Mesothelial cell of epicardium (in vitro differentiated cells): ENCODE results near the gene NLRX1. TPM values are rescaled to one million over a fixed set of nuclear protein-coding genes. Genes with fewer than 3 reads are reported as not detected.

Source experiments
- DNase-seq, 2 experiments: peaks; one replicate each; pipeline ENCODE4 v3.0.0; 2021; ENCODE audit warnings: low spot score in 2 of 2; ENCODE audit not compliant: unreplicated experiment in 2 of 2
- H3K27ac Mint-ChIP-seq: 2 replicates; pipeline ENCODE4 v1.8.0; 2021; ENCODE audit warnings: mixed read lengths
- H3K27me3 Mint-ChIP-seq: 2 replicates; pipeline ENCODE4 v1.8.0; 2021; ENCODE audit warnings: low read depth, mixed read lengths
- H3K36me3 Mint-ChIP-seq: 2 replicates; pipeline ENCODE4 v1.8.0; 2021; ENCODE audit warnings: mixed read lengths
- H3K4me1 Mint-ChIP-seq: 2 replicates; pipeline ENCODE4 v1.8.0; 2021; ENCODE audit warnings: mixed read lengths
- H3K4me3 Mint-ChIP-seq: 2 replicates; pipeline ENCODE4 v1.8.0; 2021; ENCODE audit warnings: mild to moderate bottlenecking, moderate library complexity, mixed read lengths
- H3K9me3 Mint-ChIP-seq: 2 replicates; pipeline ENCODE4 v1.8.0; 2021; ENCODE audit warnings: mixed read lengths
- CTCF ChIP-seq: fragments of 200-600 bp; sonication (generic); IDR thresholded peaks from one replicate; pipeline ENCODE4 v1.5.0; 2021; ENCODE audit warnings: antibody characterized with exemption; ENCODE audit not compliant: unreplicated experiment
- total RNA-seq: library from RNA; stranded (reverse); gene quantifications from 3 replicates; pipeline ENCODE4 v1.2.1, GENCODE V29; 2021

The NLRX1 gene
- 21.2 to 21.9 TPM (median 21.8 TPM) in 3 replicates for total RNA-seq

DNA sequence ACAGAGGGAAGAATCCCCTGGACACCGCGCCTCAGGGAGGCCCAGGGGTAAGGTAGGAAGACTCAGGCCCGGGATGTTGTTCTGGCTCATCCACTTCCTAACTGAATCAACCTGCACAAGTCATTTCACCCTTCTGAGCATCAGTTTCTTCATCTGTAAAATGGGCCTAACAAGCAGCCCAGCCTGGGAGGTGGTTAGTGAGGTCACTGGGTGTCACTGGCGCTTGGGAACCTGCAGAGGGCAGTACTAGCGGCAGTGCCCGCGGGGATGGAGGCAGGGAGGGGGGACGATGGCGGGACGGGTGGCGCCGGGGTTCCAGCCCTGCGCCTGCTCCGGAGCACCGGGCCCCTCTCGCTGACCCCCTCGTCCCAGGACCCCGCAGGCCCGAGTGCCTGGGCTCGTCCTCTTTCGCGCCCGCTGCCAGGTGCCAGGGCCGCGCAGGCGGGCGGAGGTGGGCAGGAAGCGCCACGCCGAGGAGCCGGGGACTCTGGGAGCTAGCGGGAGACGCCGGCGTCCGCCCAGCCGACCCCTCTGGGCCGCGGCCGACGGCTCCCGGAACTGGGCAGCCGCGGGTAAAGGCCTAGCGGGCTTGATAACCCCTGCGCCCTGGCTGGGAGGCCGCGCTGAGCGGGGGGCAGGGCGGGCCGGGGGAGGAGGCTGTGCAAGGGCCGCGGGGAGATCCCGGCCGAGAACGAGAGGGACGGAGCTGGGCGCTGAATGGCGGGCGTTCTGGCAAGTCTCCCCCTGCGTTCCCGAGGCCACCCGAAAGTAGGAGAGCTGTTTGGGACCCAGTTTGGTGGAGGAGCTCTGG, at the start of gene NLRX1:
NLRX1 (plus strand) TSS at position 255 of the 811 bp plus-strand sequence. CDS start 2,679 bp downstream, outside the sequence.
- Mint-ChIP-seq H3K36me3 (no peaks in the 10 kb centered on the region), H3K27me3 (no peaks in the 10 kb centered on the region), H3K4me1 (peaks cover 11% of the 10 kb centered on the region), H3K27ac (peak within 1 kb of the TSS; percentile 90), H3K4me3 (peak within 1 kb of the TSS; percentile 82), H3K9me3 (no peaks in the 10 kb centered on the region)
- peak; percentile 49 for TF ChIP-seq CTCF
- peak; percentile 45 to 75 for DNase-seq

DNA sequence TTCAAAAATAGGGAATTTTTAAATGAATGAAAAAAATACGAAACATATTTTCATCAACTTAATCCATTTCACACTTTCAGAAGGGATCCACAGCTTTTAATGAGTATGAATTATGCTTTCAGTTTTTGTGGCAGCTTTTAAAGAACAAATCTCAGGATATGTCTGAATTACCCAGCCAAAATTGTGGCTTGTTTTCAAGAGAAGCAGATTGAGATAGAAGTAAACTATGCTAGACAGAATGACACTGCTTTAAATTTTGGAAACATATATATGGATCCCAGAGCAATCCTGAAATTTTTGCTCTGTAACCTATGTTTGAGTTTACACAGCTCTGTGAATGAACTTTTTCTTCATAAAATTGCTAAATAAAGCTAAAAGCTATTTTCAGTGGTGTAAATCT, 49.6 kb upstream of the NLRX1 start:
- H3K9me3 Mint-ChIP-seq: no peaks in the 10 kb centered on the region
- DNase-seq: no peak
- peaks cover 22% of the 10 kb centered on the region for H3K4me1 Mint-ChIP-seq
- no peak overlapping the region for H3K4me3 Mint-ChIP-seq
- H3K27me3 Mint-ChIP-seq: no peaks in the 10 kb centered on the region
- no peak for TF ChIP-seq CTCF
- no peak overlapping the region for H3K27ac Mint-ChIP-seq
- H3K36me3 Mint-ChIP-seq: peaks cover 13% of the 10 kb centered on the region

DNA sequence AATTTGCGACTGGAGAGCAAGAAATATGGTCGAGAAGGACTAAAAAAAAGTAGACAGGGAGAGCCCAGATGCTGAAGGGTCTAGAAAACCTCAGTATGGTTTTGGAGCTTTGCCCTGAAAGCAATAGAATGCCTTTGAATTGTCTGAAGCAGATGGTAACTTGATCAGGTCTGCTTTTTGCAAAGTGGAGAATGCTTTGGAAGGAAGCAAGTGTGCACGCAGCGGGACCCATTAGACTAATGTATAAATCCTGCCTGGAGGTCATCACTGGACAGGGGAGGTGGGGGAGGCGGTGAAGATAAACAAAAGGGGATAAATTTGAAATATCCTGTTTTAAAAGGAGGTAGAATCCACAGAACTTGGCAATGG, 47.9 kb upstream of the NLRX1 start:
- Mint-ChIP-seq H3K9me3 (no peaks in the 10 kb centered on the region), H3K36me3 (peaks cover 12% of the 10 kb centered on the region), H3K4me1 (peaks cover 22% of the 10 kb centered on the region), H3K27me3 (no peaks in the 10 kb centered on the region), H3K4me3 (peak overlapping the region; percentile 89), H3K27ac (peak overlapping the region; percentile 86)
- no peak for TF ChIP-seq CTCF
- no peak for DNase-seq

- peak within 1 kb of the TSS; percentile 93 for H3K27ac Mint-ChIP-seq
- H3K9me3 Mint-ChIP-seq: no peaks in the 10 kb centered on the region
- no peaks in the 10 kb centered on the region for H3K27me3 Mint-ChIP-seq
- H3K4me1 Mint-ChIP-seq: peaks cover 22% of the 10 kb centered on the region
- no peak for TF ChIP-seq CTCF
- H3K36me3 Mint-ChIP-seq: peaks cover 8% of the 10 kb centered on the region
- H3K4me3 Mint-ChIP-seq: peak within 1 kb of the TSS; percentile 89
- DNase-seq: peak; percentile 99
Observed at GRCh38 chr11:119121008-119121810, 47.3 kb upstream of the NLRX1 start, which contains the start of gene HINFP. Gene HINFP, plus strand, starts transcription at chr11:119121580. Its CDS starts 5,365 bp downstream, at chr11:119126945.

DNA sequence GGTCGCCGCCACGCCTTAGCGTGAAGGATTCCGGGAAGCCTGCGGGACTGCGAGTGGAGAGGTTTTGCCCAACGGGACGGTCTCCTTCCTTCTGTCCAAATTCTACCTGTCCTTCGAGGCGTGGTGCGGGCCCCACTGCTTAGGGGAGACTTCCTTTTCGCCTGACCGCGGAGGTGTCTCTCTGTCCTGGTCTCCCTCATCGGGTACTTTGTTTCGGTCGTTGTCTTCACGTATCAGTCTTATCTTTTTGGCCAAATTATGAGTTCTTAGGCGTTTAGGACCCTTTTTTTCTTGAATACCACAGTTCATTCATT, 46.8 kb upstream of the NLRX1 start:
- peak overlapping the region; percentile 93 for H3K27ac Mint-ChIP-seq
- H3K4me3 Mint-ChIP-seq: peak overlapping the region; percentile 89
- H3K27me3 Mint-ChIP-seq: no peaks in the 10 kb centered on the region

More for the DNA sequence above, 46.8 kb upstream of the NLRX1 start:
- Mint-ChIP-seq H3K36me3 (peaks cover 8% of the 10 kb centered on the region), H3K4me1 (peaks cover 22% of the 10 kb centered on the region), H3K9me3 (no peaks in the 10 kb centered on the region)
- no peak for TF ChIP-seq CTCF
- no peak for DNase-seq
